IMR-90 (cell line): Measurements from ENCODE around the gene SETX. TPM values are rescaled to one million over a fixed set of nuclear protein-coding genes. Genes with fewer than 3 reads are reported as not detected.

Source experiments
- ATAC-seq: fragments of 200-7000 bp; cut with Tn5 transposase; 2 replicates; pipeline ENCODE4 v1.9.1; 2020; ENCODE audit warnings: low read depth, mild to moderate bottlenecking, moderate library complexity
- BruUV-seq: library from RNA; stranded (reverse); fragments of 400-500 nt; replicated peaks from 2 replicates; lab custom pipeline; 2021; lab: Mats Ljungman, UMichigan
- CTCF ChIA-PET: fragments of 300-600 bp; formaldehyde crosslinking; extraction: SDS; loops from one replicate; lab custom pipeline; 2021; ENCODE audit warnings: antibody characterized with exemption; lab: Yijun Ruan, JAX
- POLR2A ChIA-PET: fragments of 300-600 bp; sonication (Branson Sonifier 250); formaldehyde crosslinking; loops from one replicate; lab custom pipeline; 2022; ENCODE audit warnings: antibody characterized with exemption; ENCODE audit not compliant: unreplicated experiment; lab: Charles Lee
- DNase-seq: peaks from one replicate; pipeline ENCODE4 v3.0.0; 2013
- H2AFZ ChIP-seq: replicated peaks from 2 replicates; pipeline ENCODE3; 2013; ENCODE audit warnings: low read length, mild to moderate bottlenecking; ENCODE audit not compliant: poor library complexity
- H2AK5ac ChIP-seq: 2 replicates; pipeline ENCODE4 v1.6.1; 2013; ENCODE audit warnings: low read depth, low read length, inconsistent platforms
- H2AK9ac ChIP-seq: replicated peaks from 2 replicates; pipeline ENCODE3; 2013; ENCODE audit warnings: mild to moderate bottlenecking, low read depth, low read length, moderate library complexity; ENCODE audit not compliant: poor library complexity
- H2BK120ac ChIP-seq: 2 replicates; pipeline ENCODE4 v1.6.1; 2013; ENCODE audit warnings: low read depth, low read length, inconsistent platforms
- H2BK15ac ChIP-seq: 3 replicates; pipeline ENCODE4 v1.6.1; 2013; ENCODE audit warnings: low read depth, low read length, inconsistent platforms
- H2BK20ac ChIP-seq: 2 replicates; pipeline ENCODE4 v1.6.1; 2013; ENCODE audit warnings: low read depth, mild to moderate bottlenecking, inconsistent platforms, low read length, moderate library complexity
- H2BK5ac ChIP-seq: 2 replicates; pipeline ENCODE4 v1.6.1; 2013; ENCODE audit warnings: mild to moderate bottlenecking, low read depth, low read length, inconsistent platforms; ENCODE audit not compliant: poor library complexity, severe bottlenecking
- H3K14ac ChIP-seq: replicated peaks from 2 replicates; pipeline ENCODE4 v1.6.1; 2013; ENCODE audit warnings: low read depth, low read length, inconsistent platforms
- H3K18ac ChIP-seq: 2 replicates; pipeline ENCODE4 v1.6.1; 2013; ENCODE audit warnings: low read depth, low read length, control low read depth
- H3K23ac ChIP-seq: 2 replicates; pipeline ENCODE4 v1.6.1; 2013; ENCODE audit warnings: low read depth, low read length, inconsistent platforms
- H3K27ac ChIP-seq: 2 replicates; pipeline ENCODE4 v1.5.1; 2013; ENCODE audit warnings: mild to moderate bottlenecking, control low read depth, low read length; ENCODE audit not compliant: insufficient read depth
- H3K27me3 ChIP-seq: 2 replicates; pipeline ENCODE4 v1.6.1; 2013; ENCODE audit warnings: low read length; ENCODE audit not compliant: control insufficient read depth, insufficient read depth
- H3K36me3 ChIP-seq: 2 replicates; pipeline ENCODE4 v1.6.1; 2013; ENCODE audit warnings: low read length, mixed read lengths; ENCODE audit not compliant: control insufficient read depth, insufficient read depth
- H3K4ac ChIP-seq: 2 replicates; pipeline ENCODE4 v1.6.1; 2013; ENCODE audit warnings: low read depth, low read length, inconsistent platforms
- H3K4me1 ChIP-seq: 2 replicates; pipeline ENCODE4 v1.6.1; 2013; ENCODE audit warnings: low read length, mixed read lengths; ENCODE audit not compliant: control insufficient read depth, insufficient read depth
- H3K4me2 ChIP-seq: 2 replicates; pipeline ENCODE4 v1.6.1; 2013; ENCODE audit warnings: low read depth, mild to moderate bottlenecking, control low read depth, low read length, moderate library complexity
- H3K4me3 ChIP-seq: 2 replicates; pipeline ENCODE4 v1.5.1; 2013; ENCODE audit warnings: low read depth, mild to moderate bottlenecking, control low read depth, low read length, moderate library complexity; ENCODE audit not compliant: insufficient read depth
- H3K56ac ChIP-seq: 2 replicates; pipeline ENCODE4 v1.6.1; 2013; ENCODE audit warnings: low read length, inconsistent platforms; ENCODE audit not compliant: insufficient read depth; ENCODE audit errors: extremely low read depth
- H3K79me1 ChIP-seq, 2 experiments: 2 replicates each; pipeline ENCODE4 v1.6.1; 2013; ENCODE audit warnings: low read length in 2 of 2, inconsistent platforms in 1 of 2, low read depth in 1 of 2
- H3K9ac ChIP-seq: 2 replicates; pipeline ENCODE4 v1.6.1; 2013; ENCODE audit warnings: low read depth, low read length, control low read depth
- H3K9me1 ChIP-seq: 2 replicates; pipeline ENCODE4 v1.6.1; 2013; ENCODE audit warnings: low read length, inconsistent platforms; ENCODE audit not compliant: insufficient read depth
- H3K9me3 ChIP-seq: 2 replicates; pipeline ENCODE4 v1.6.1; 2013; ENCODE audit warnings: low read length; ENCODE audit not compliant: control insufficient read depth, insufficient read depth
- H4K20me1 ChIP-seq: 2 replicates; pipeline ENCODE4 v1.6.1; 2013; ENCODE audit warnings: low read length, inconsistent platforms; ENCODE audit not compliant: insufficient read depth
- H4K5ac ChIP-seq: 2 replicates; pipeline ENCODE4 v1.6.1; 2013; ENCODE audit warnings: mild to moderate bottlenecking, low read depth, low read length, control low read depth
- H4K8ac ChIP-seq, 2 experiments: 2 replicates each; pipeline ENCODE4 v1.6.1; 2013; ENCODE audit warnings: low read depth in 2 of 2, low read length in 2 of 2, control low read depth in 1 of 2, inconsistent platforms in 1 of 2
- H4K91ac ChIP-seq: 2 replicates; pipeline ENCODE4 v1.6.1; 2013; ENCODE audit warnings: low read depth, low read length, inconsistent platforms; ENCODE audit not compliant: insufficient read depth
- BHLHE40 ChIP-seq: fragments of 150-350 bp; IDR thresholded peaks from 2 replicates; pipeline ENCODE4 v1.6.1; 2016; ENCODE audit warnings: mild to moderate bottlenecking, low read depth, low read length
- CTCF ChIP-seq: conservative IDR thresholded peaks from 2 replicates; pipeline ENCODE4 v1.5.1; 2012; ENCODE audit warnings: mild to moderate bottlenecking, low read depth, low read length, improper control_type of control experiment
- MAFK ChIP-seq: IDR thresholded peaks from 2 replicates; pipeline ENCODE4 v1.6.1; 2012; ENCODE audit warnings: low read depth, low read length, improper control_type of control experiment
- MAZ ChIP-seq: IDR thresholded peaks from 2 replicates; pipeline ENCODE4 v1.6.1; 2012; ENCODE audit warnings: low read depth, mild to moderate bottlenecking, low read length, improper control_type of control experiment, moderate library complexity, borderline replicate concordance
- SMC3 ChIP-seq: fragments of 150-350 bp; IDR thresholded peaks from 2 replicates; pipeline ENCODE4 v1.6.1; 2016; ENCODE audit warnings: low read depth, mild to moderate bottlenecking, antibody characterized with exemption, low read length, moderate library complexity
- WGBS, 2 experiments: methylation state at CpG; one replicate each; pipeline versions ENCODE4 v1.1.5 to v1.1.7; 2013; ENCODE audit warnings: missing lambda C conversion rate in 2 of 2; ENCODE audit not compliant: insufficient read length in 1 of 2; ENCODE audit errors: extremely low coverage in 2 of 2; 5-methylcytosine and 5-hydroxymethylcytosine counted together
- dilution Hi-C: fragments of 300-500 bp; cut with HindIII; formaldehyde crosslinking; loops from one replicate; pipeline ENCODE4 v1.14.3; 2018; ENCODE audit warnings: low sequenced_read_pairs; ENCODE audit not compliant: unreplicated experiment
- in situ Hi-C: fragments of 300-500 bp; cut with MboI; formaldehyde crosslinking; loops from 3 replicates; pipeline ENCODE4 v1.14.3; 2019; ENCODE audit warnings: low sequenced_read_pairs, inconsistent platforms, mixed read lengths
- intact Hi-C: fragments of 100-400 bp; cut with micrococcal nuclease; formaldehyde crosslinking; loops from 2 replicates; pipeline ENCODE4 v1.10.0; 2022
- polyA plus RNA-seq, 3 experiments: library from polyadenylated mRNA; depleted of rRNA; stranded (reverse); fragments of >200 nt; gene quantifications; 2 replicates each; pipeline ENCODE4 v1.2.3, GENCODE V29; 2012; ENCODE audit warnings: low replicate concordance in 1 of 3
- total RNA-seq: library from RNA; depleted of rRNA; stranded (reverse); fragments of >200 nt; gene quantifications from 2 replicates; pipeline ENCODE4 v1.2.3, GENCODE V29; 2012
- TF ChIP-seq, protein P1 (sequence below): fragments of 150-350 bp; IDR thresholded peaks from 2 replicates; pipeline ENCODE4 v1.6.1; 2017; ENCODE audit warnings: mild to moderate bottlenecking, antibody characterized with exemption, low read length, low read depth

The SETX gene
- total and polyA plus RNA-seq, 2 of the 4 experiments (the other 2 are of a cell fraction), result 13.1 to 55.0 TPM

DNA sequence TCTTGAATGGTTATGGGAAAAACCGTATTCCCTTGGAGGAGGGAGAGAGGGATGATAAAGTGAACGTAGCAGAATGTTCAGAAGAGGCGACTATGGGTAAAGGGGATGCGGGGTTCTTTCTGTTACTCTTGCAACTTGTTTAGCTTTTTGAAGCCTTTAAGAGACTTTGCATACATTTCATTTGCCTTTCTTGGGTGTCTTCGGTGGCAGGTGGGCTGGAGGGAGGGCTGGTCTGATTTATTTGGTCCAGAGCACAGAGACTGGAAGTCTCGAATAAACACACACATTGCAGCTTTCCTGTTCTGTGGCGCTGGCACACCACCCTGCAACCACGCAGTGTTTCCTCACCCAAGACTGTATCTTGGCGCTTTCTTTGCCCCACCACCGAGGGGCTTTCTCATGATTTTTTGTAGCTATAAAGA is 28.7 kb upstream of the SETX start:
- H2BK20ac ChIP-seq, result no peak overlapping the region
- no peak overlapping the region for H4K5ac ChIP-seq
- TF ChIP-seq MAFK (no peak), BHLHE40 (no peak), CTCF (no peak), SMC3 (no peak), MAZ (no peak)
- TF ChIP-seq, protein P1, sequence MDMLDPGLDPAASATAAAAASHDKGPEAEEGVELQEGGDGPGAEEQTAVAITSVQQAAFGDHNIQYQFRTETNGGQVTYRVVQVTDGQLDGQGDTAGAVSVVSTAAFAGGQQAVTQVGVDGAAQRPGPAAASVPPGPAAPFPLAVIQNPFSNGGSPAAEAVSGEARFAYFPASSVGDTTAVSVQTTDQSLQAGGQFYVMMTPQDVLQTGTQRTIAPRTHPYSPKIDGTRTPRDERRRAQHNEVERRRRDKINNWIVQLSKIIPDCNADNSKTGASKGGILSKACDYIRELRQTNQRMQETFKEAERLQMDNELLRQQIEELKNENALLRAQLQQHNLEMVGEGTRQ, result no peak
- H2AFZ ChIP-seq, result no peak overlapping the region
- H2AK5ac ChIP-seq, result no peak overlapping the region
- BruUV-seq, result no TSS peak
- ChIA-PET POLR2A (interaction anchor here (0.5 kb wide), 1 partner anchor 22 kb away, joined by 4 read pairs; no protein-coding TSS in a partner anchor), CTCF (no interaction called here)
- no peak overlapping the region for H3K23ac ChIP-seq
- no peak overlapping the region for H3K14ac ChIP-seq
- ATAC-seq, result no peak
- DNase-seq, result no peak
- no peak overlapping the region for H3K27ac ChIP-seq
- no peak overlapping the region for H3K4me2 ChIP-seq
- no peak overlapping the region for H2BK15ac ChIP-seq
- in situ Hi-C loops, result no loop called here
- H2AK9ac ChIP-seq, result no peak overlapping the region
- peaks cover 0 to 4% of the 10 kb centered on the region in 2 experiments; a peak in 2 of 4 replicates for H3K79me1 ChIP-seq
- H2BK5ac ChIP-seq, result no peak overlapping the region
- peaks cover 43% of the 10 kb centered on the region for H3K36me3 ChIP-seq
- dilution Hi-C loops, result no loop called here
- no peak overlapping the region for H4K91ac ChIP-seq
- no peak overlapping the region for H2BK120ac ChIP-seq
- H3K4me1 ChIP-seq, result no peaks in the 10 kb centered on the region
- H3K27me3 ChIP-seq, result no peaks in the 10 kb centered on the region
- no peak overlapping the region for H3K56ac ChIP-seq
- H3K9me3 ChIP-seq, result no peaks in the 10 kb centered on the region
- intact Hi-C loops, result no loop called here
- WGBS, 2 experiments, result 100% methylated on average over 3 of the region's 10 CpGs; no CpG with 5 or more reads in 1 of the 2 experiments
- no peak overlapping the region for H3K9ac ChIP-seq
- no peak overlapping the region for H3K4ac ChIP-seq
- no peak overlapping the region for H3K4me3 ChIP-seq
- H3K9me1 ChIP-seq, result 0 out of 2 replicates have a peak, but pooled peaks cover 2% of the 10 kb centered on the region
- no peak overlapping the region for H4K8ac ChIP-seq
- no peaks in the 10 kb centered on the region; the same call in 1 of the 2 replicates for H4K20me1 ChIP-seq
- H3K18ac ChIP-seq, result no peak overlapping the region
